Urinary bladder (tissue), 4 donors: Measurements from ENCODE around the gene DPT. TPM values are rescaled to one million over a fixed set of nuclear protein-coding genes. Genes with fewer than 3 reads are reported as not detected.

Source experiments
- DNase-seq: peaks from one replicate; pipeline ENCODE4 v3.0.0-alpha.2; 2015; ENCODE audit errors: extremely low spot score
- H3K27ac ChIP-seq: one replicate; pipeline ENCODE4 v1.5.1; 2013; ENCODE audit warnings: low read depth, mild to moderate bottlenecking, moderate library complexity
- H3K36me3 ChIP-seq: one replicate; pipeline ENCODE4 v1.6.1; 2013; ENCODE audit warnings: mild to moderate bottlenecking, moderate library complexity; ENCODE audit not compliant: insufficient read depth
- H3K4me1 ChIP-seq: one replicate; pipeline ENCODE4 v1.6.1; 2013; ENCODE audit warnings: mild to moderate bottlenecking, moderate library complexity; ENCODE audit not compliant: insufficient read depth
- H3K4me3 ChIP-seq: one replicate; pipeline ENCODE4 v1.5.1; 2013; ENCODE audit warnings: low read depth, low read length
- WGBS: extraction: QIAGEN DNeasy Blood & Tissue Kit; methylation state at CpG from one replicate; pipeline ENCODE4 v1.1.7; 2013; 5-methylcytosine and 5-hydroxymethylcytosine counted together
- polyA plus RNA-seq: library from polyadenylated mRNA; stranded (reverse); fragments of 200-250 nt; gene quantifications from one replicate; pipeline ENCODE4 v1.2.3, GENCODE V29; 2013
- total RNA-seq: library from RNA; depleted of rRNA; stranded (reverse); fragments of >200 nt; gene quantifications from one replicate; pipeline ENCODE4 v1.2.3, GENCODE V29; 2014
- donor health status: healthy with polysubstance abuse.
- donor health status: healthy.

The DPT gene
- total and polyA plus RNA-seq, 2 donors = 175 to 198 TPM

- H3K36me3 ChIP-seq = no peaks in the 10 kb centered on the region
- H3K4me3 ChIP-seq = no peak overlapping the region
- no peaks in the 10 kb centered on the region for H3K4me1 ChIP-seq
- no peak overlapping the region for H3K27ac ChIP-seq
- DNase-seq = no peak
- WGBS = 92% methylated on average over 4 of the region's 4 CpGs
Measured at GRCh38 chr1:168687816-168688215, 41.2 kb downstream of the DPT start.

GRCh38 chr1:168686666-168687065 is 42.3 kb downstream of the DPT start:
- H3K4me3 ChIP-seq = no peak overlapping the region
- WGBS = 94% methylated on average over 2 of the region's 2 CpGs
- H3K27ac ChIP-seq = no peak overlapping the region
- no peak for DNase-seq
- no peaks in the 10 kb centered on the region for H3K4me1 ChIP-seq
- H3K36me3 ChIP-seq = no peaks in the 10 kb centered on the region

- DNase-seq = no peak
- Histone ChIP-seq H3K27ac (no peak overlapping the region), H3K4me1 (no peaks in the 10 kb centered on the region), H3K4me3 (no peak overlapping the region), H3K36me3 (no peaks in the 10 kb centered on the region)
- WGBS = 91% methylated on average over 1 of the region's 1 CpG
Measured at GRCh38 chr1:168683871-168684270, 45.1 kb downstream of the DPT start.

- WGBS = 90% methylated on average over 1 of the region's 1 CpG
- Histone ChIP-seq H3K4me3 (no peak overlapping the region), H3K27ac (no peak overlapping the region), H3K4me1 (no peaks in the 10 kb centered on the region), H3K36me3 (no peaks in the 10 kb centered on the region)
- DNase-seq = no peak
Measured at GRCh38 chr1:168676861-168677260, 52.1 kb downstream of the DPT start.

- H3K4me1 ChIP-seq = no peaks in the 10 kb centered on the region
- no peak for DNase-seq
- 83% methylated on average over 6 of the region's 6 CpGs for WGBS
- no peak overlapping the region for H3K27ac ChIP-seq
- no peaks in the 10 kb centered on the region for H3K36me3 ChIP-seq
- H3K4me3 ChIP-seq = no peak overlapping the region
Measured at GRCh38 chr1:168676029-168676812, 52.8 kb downstream of the DPT start.

GRCh38 chr1:168673974-168674683 is 54.9 kb downstream of the DPT start:
- H3K27ac ChIP-seq = no peak overlapping the region
- no peak overlapping the region for H3K4me3 ChIP-seq
- no peaks in the 10 kb centered on the region for H3K36me3 ChIP-seq
- DNase-seq = no peak
- 91% methylated on average over 2 of the region's 2 CpGs for WGBS
- no peaks in the 10 kb centered on the region for H3K4me1 ChIP-seq

- H3K36me3 ChIP-seq = no peaks in the 10 kb centered on the region
- H3K27ac ChIP-seq = no peak overlapping the region
- WGBS = 98% methylated on average over 1 of the region's 1 CpG
- H3K4me3 ChIP-seq = no peak overlapping the region
- no peak for DNase-seq
- H3K4me1 ChIP-seq = no peaks in the 10 kb centered on the region
Measured at GRCh38 chr1:168672278-168672677, 56.7 kb downstream of the DPT start.

GRCh38 chr1:168671782-168672181 is 57.2 kb downstream of the DPT start:
- no peak for DNase-seq
- no peak overlapping the region for H3K27ac ChIP-seq
- no peaks in the 10 kb centered on the region for H3K36me3 ChIP-seq
- no peaks in the 10 kb centered on the region for H3K4me1 ChIP-seq
- no peak overlapping the region for H3K4me3 ChIP-seq

GRCh38 chr1:168665975-168666374 is 63.0 kb downstream of the DPT start:
- Histone ChIP-seq H3K4me1 (no peaks in the 10 kb centered on the region), H3K4me3 (no peak overlapping the region), H3K36me3 (no peaks in the 10 kb centered on the region), H3K27ac (no peak overlapping the region)
- no peak for DNase-seq
- WGBS = 61% methylated on average over 1 of the region's 1 CpG

GRCh38 chr1:168664069-168664834 is 64.8 kb downstream of the DPT start:
- no peak for DNase-seq
- H3K27ac ChIP-seq = no peak overlapping the region
- WGBS = 23% methylated on average over 3 of the region's 3 CpGs
- no peaks in the 10 kb centered on the region for H3K36me3 ChIP-seq
- no peaks in the 10 kb centered on the region for H3K4me1 ChIP-seq
- no peak overlapping the region for H3K4me3 ChIP-seq

- DNase-seq = no peak
- 68% methylated on average over 1 of the region's 1 CpG for WGBS
- H3K4me3 ChIP-seq = no peak overlapping the region
- no peak overlapping the region for H3K27ac ChIP-seq
- H3K4me1 ChIP-seq = no peaks in the 10 kb centered on the region
- H3K36me3 ChIP-seq = no peaks in the 10 kb centered on the region
Measured at GRCh38 chr1:168656485-168656884, 72.5 kb downstream of the DPT start.

GRCh38 chr1:168654198-168654915 is 74.6 kb downstream of the DPT start:
- DNase-seq = no peak
- WGBS = 88% methylated on average over 6 of the region's 6 CpGs
- Histone ChIP-seq H3K4me3 (no peak overlapping the region), H3K4me1 (no peaks in the 10 kb centered on the region), H3K27ac (no peak overlapping the region), H3K36me3 (no peaks in the 10 kb centered on the region)

GRCh38 chr1:168653567-168653966 is 75.4 kb downstream of the DPT start:
- H3K4me1 ChIP-seq = no peaks in the 10 kb centered on the region
- 52% methylated on average over 2 of the region's 2 CpGs for WGBS
- no peak for DNase-seq
- no peak overlapping the region for H3K4me3 ChIP-seq
- H3K36me3 ChIP-seq = no peaks in the 10 kb centered on the region
- no peak overlapping the region for H3K27ac ChIP-seq
